NCI-H1417 treated with DMSO at 0.1 percent for 48 hours (cell line): ENCODE measurements around the gene DHRS11.
"Not testable (repeated sequence)": the region's sequence is repeated elsewhere in the genome, so short reads cannot be mapped to it uniquely, and the experiment has no call there.

Source experiments
- DNase-seq: peaks from one replicate; lab custom pipeline; 2025; lab: John Stamatoyannopoulos, UW

Gene DHRS11

DNA sequence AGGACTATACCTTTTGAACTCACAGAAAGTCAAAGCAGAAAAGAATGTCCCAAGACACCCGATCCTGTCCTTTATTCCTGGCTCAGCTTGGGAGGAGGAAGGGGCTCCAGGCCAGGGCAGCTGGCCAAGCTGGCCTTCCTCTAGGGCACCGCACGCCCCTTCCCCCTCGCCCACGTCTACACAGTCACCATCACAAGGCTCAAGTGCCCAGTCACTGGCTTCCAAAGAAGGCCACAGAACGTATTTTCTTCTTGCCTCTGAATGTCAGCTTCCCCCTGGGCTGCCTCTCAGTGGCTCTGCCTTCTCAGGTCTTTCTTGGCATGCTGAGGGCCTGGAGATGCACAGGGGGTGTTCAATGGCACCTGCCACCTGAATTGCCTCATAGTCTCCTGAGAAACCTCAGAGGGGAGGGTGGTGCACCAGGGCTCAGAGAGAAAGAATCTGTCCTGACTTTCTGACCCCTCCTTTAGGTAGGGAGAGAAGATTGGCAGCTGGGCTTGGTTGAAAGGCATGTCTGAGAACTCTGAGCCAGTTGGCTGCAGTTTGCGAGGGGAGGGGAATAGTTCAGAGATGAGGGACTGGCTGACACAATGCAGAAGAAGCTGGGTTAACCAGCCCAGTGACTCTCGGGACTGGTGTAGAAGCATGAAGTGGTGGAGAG lies 2.1 kb downstream of the DHRS11 start:
- no peak for DNase-seq

DNA sequence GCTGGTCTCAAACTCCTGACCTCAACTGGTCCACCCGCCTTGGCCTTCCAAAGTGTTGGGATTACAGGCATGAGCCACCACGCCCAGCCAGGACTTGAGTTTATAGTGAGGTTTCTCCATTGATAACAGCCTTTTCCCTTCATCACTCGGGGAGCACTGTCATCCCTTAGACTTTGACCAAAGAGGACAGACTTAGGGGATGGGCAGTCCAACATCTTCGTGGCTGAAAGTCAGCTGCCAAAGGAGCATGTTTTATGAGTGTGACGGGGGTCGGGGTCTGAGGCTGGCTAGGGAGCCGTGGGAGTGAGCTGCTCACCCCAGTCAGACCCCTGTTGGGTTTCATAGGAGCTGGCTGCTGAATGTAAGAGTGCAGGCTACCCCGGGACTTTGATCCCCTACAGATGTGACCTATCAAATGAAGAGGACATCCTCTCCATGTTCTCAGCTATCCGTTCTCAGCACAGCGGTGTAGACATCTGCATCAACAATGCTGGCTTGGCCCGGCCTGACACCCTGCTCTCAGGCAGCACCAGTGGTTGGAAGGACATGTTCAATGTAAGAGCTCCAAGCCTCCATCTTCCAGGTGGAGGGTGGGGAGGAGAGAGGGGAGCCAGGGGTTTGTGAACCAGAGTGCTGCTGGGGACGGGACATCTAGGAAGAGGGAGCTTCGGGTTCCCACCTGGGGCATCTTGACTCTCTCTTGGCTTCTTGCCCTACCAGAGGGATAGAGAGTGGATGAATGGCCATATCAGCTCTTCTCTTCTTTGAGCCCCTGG lies 3.1 kb downstream of the DHRS11 start:
- DNase-seq: no peak

DNA sequence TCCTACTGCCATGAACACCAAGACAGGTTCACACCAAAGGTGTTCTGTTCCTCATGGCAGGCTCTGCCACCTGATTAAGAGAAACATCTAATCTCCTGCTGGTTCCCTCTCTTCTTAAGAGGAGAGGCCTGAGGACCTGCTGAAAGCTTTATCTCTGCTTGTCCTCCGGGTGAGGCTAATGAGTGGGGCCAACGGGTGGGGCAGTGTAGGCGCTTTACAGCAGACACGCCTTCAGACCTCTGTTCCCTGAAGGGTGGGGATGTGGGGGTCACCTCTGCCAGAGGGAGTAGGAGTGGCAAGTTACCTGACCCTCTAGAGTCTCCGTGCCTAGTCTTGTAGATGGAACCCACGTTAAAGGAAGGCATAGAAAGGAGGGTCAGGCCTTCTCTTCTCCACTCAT lies 5.5 kb downstream of the DHRS11 start:
- DNase-seq: no peak

DNA sequence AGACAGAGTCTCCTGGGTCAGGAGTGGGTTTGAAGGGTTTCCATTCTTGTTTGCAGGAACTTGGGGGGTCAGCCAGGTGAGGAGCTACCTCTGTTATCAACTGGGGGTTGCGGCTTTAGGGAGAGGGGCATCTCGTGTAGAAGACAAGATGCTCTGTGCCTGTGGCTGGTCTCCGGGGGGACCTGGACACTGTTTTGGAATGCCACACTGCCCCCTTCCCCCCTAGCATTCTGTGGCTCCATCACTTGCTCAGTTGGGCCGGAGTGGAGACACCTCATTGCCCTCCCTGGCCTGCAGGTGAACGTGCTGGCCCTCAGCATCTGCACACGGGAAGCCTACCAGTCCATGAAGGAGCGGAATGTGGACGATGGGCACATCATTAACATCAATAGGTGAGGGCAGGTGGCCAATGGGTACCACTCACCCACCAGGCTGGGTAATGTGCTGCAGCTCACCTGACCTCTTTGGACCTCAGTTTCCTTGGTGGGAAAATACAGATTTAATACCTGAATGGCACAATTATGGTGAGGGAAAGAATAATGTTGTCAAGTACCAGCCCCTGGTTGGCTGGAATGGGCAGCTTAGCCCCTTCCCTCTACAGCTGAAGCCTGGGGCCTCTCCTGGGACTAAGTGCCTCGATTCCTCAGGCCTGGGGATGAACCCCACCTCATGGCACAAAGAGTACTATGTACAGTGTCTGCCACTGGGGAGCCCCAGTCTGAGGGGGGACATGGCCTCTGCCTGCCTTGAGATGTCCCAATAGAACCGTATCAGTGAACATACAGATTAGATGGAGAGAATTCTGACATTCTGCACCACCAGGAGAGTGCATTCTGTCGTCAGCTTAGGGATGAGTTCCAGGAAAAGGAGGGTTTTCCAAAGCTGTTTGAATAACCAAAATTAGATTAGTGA lies 6.4 kb downstream of the DHRS11 start:
- no peak for DNase-seq

DNA sequence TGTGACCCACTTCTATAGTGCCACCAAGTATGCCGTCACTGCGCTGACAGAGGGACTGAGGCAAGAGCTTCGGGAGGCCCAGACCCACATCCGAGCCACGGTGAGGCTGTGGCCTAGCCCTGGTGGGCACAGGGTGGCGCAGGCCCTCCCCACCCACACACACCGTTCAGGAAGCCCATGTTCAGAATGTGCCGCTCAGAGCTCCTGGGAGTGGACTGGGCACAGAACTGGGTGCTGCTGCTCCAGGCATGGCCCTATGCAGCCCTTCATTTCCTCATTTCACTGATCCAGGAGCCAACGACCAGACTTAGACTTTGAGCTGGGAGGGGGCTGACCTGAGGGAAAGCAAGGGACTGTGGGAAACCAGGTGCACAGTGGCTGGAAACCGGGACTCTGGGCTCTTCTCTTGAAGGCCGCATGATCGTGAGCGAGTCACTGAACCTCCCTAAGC lies 7.3 kb downstream of the DHRS11 start:
- no peak for DNase-seq

DNA sequence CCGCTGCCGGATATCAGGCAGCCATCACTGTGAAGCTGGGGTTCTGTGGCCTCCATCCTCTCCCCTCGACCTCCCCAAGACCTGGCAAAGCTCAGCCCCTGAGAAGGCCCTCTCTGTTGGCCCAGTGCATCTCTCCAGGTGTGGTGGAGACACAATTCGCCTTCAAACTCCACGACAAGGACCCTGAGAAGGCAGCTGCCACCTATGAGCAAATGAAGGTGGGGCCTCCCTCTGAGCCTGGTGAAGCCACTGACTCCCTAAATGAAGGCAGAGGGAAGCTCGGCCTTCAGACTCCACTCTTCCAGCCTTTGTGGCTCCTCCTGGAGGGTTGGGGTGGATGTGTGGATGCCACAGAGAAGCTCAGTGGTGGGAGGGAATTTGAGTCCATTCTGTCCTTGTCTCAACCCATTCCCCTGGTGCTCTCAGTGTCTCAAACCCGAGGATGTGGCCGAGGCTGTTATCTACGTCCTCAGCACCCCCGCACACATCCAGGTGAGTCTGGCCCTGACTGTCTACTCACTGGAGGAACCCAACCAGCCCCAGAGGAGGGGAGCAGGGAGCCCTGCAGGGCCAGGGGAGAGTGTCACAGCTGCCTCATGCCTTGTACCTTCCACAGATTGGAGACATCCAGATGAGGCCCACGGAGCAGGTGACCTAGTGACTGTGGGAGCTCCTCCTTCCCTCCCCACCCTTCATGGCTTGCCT lies 8.0 kb downstream of the DHRS11 start:
- DNase-seq: no peak

DNA sequence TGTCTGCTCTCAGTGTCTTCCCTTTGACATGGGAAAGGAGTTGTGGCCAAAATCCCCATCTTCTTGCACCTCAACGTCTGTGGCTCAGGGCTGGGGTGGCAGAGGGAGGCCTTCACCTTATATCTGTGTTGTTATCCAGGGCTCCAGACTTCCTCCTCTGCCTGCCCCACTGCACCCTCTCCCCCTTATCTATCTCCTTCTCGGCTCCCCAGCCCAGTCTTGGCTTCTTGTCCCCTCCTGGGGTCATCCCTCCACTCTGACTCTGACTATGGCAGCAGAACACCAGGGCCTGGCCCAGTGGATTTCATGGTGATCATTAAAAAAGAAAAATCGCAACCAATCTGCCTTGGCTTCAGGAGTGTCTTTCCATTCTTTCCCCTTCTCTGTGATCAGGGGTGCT lies 8.8 kb downstream of the DHRS11 start:
- DNase-seq: no peak

DNA sequence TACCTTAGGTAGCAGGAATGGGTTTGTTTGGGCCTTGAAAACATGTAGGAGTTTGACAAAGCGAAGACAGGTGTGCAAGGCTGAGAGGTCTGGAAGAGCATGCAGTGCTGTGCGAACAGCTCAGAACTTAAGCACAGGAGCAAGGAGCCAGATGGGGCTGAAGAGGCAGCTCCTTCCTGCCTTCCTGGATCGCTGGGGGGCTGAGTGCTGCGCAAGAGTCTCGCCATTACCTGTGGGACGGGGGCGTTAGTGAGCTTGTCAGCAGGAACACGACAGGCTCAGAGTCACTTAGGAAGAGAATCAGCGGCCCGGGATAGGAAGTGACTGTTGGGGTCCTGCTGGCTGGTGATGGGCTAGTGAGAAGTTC lies 9.2 kb downstream of the DHRS11 start:
- DNase-seq: no peak

DNA sequence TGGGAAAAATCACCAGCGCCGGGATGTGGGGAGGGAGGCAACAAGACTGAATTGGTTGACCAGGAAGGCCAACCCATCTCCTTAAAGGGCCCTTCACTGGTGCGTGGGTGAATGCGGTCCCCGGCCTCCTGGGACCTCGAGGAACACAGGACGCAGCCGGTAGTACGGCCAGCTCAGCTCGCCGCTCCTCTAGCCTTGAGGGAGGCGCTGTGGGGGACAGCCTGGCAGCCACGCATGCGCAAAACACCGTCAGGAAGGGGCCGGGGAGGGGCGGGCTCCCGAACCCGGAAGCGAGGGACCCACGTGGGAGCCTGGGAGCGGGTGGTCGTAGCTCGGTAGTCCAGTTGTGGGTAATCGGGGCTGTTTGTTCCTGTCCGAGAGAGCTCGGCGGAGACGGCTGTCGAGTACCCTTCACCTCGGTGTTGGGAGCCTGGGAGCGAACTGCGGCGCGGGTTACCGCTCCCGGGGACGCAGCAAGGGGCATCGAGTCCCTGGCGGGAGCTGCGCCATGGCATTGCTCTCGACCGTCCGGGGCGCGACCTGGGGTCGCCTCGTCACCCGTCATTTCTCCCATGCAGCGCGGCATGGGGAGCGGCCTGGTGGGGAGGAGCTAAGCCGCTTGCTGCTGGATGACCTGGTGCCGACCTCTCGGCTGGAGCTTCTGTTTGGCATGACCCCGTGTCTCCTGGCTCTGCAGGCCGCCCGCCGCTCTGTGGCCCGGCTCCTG lies 9.8 kb downstream of the DHRS11 start, which contains the start of gene MRM1:
Gene MRM1, plus strand, starts transcription at position 281 of the 727 bp plus-strand sequence. Its CDS starts 228 bp downstream, at position 509.
- DNase-seq: no peak

DNA sequence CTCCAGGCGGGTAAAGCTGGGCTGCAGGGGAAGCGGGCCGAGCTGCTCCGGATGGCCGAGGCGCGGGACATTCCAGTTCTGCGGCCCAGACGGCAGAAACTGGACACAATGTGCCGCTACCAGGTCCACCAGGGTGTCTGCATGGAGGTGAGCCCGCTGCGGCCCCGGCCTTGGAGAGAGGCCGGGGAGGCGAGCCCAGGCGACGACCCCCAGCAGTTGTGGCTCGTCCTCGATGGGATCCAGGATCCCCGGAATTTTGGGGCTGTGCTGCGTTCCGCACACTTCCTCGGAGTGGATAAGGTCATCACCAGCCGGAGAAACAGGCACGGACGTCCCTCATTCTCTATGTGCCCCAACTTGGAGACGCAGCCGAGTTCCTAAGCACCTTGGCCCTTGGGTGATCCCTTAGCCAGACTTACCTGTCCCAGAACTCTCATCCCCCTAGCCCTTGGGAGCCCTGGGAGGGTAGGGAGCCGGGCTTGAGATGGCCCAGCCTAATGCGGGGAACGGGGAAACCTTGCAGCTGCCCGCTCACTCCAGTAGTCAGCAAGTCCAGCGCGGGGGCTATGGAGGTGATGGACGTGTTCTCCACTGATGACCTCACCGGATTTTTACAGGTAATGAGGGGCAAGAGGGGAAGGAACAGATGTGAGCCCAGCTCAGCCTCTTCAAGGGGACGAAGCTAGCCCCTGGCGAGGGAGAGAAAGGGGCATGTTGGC lies 10.5 kb downstream of the DHRS11 start:
- DNase-seq: no peak

DNA sequence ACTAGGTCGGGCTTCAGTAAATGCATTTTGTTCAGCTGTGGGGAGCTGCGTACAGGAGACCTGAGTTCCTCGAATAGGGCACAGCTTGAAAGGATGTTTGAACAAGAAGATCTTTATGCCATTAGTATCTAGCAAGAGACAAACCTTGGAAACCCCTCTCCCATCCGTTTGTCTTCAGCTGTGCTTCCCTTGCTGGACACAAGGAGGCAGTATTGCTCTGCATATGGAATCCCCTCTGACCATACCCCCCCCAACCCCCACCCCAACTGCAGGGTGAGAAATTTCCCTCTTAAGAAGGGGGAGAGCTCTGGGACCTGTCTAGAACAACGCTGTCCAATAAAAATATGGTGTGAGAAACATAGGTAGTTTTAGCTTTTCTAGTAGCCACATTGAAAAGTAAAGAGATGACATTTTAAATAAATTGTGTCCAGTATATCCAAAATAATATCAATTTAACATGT lies 11.3 kb downstream of the DHRS11 start:
- peak; percentile 22 for DNase-seq

DNA sequence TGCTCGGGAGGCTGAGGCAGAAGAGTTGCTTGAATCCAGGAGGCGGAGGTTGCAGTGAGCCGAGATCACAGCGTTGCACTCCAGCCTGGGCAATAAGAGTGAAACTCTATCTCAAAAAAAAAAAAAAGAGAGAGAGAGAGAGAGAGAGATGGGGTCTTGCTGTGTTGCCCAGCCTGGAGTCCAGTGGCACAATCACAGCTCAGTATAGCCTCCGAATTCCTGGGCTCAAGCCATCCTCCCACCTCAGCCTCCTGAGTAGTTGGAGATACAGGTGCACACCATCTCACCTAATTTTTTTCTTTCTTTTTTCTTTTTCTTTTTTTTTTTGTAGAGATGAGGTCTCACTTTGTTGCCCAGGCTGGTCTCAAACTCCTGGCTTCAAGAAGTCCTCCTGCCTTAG lies 13.3 kb downstream of the DHRS11 start:
- DNase-seq: not testable (repeated sequence)

DNA sequence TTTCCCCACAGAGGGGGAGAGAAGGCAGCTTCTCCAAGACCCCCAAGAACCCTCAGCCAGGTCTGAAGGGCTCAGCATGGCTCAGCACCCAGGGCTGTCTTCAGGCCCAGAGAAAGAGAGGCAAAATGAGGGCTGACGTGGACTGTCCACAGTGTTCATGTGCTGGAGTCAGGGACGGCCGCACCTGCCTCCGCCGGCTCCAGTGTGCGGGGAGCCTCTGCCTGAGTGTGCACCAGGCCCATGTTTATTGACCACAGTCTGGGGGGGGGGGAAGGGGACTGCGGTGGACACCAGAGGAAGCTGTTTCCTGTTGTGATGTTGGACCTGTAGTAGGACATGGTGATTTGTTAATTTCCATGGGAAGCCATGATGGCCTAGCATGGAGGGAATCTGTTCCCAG lies 16.6 kb downstream of the DHRS11 start:
- DNase-seq: no peak

DNA sequence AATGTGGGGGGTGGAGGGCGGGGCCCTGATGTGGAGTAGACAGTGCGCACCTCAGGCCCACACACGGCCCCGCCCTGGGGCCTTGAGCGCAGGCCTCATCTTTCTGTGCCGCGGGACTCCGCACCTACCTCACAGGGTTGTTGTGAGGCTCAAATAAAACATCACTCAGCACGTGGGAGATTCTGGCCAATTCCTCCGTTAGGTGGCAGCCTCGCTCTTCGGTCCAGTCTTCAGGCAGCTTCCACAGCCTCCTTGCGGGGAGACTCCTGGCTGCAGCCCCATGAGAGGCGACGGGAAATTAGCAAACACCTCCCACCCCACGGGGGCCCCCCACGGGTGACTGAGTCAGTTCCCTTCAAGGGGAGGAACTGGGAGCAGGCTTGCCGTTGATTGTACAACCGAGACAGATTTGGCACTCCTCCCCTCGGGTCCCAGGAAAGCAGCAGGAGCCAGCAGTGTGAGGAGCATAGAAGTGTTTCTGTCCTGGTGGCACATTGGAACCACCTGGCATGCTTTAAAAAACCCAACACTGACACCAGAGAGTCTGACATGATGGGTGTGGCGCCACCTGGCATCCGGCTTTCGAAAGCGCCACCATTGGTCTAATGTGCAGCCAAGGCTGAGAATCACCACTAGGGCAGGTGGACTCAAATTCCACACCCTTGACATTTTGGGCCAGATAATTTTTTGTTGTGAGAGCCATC lies 17.3 kb downstream of the DHRS11 start:
- DNase-seq: peak; percentile 37

DNA sequence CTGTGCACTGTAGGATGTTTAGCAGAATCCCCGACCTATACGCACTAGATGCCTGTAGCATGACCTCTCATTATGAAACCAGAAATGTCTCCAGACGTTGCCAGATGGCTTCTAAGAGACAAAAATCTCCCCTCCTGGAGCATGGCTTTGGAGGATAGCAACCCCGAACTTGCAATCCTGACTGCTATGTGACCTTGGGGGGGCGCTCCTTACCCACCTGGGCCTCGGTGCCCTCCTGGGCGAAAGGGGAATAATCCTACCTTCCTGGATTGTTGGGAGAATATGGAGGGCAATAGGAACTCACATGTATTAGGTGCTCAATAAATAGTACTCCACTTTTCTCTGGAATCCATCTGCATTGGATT lies 17.8 kb downstream of the DHRS11 start:
- no peak for DNase-seq

DNA sequence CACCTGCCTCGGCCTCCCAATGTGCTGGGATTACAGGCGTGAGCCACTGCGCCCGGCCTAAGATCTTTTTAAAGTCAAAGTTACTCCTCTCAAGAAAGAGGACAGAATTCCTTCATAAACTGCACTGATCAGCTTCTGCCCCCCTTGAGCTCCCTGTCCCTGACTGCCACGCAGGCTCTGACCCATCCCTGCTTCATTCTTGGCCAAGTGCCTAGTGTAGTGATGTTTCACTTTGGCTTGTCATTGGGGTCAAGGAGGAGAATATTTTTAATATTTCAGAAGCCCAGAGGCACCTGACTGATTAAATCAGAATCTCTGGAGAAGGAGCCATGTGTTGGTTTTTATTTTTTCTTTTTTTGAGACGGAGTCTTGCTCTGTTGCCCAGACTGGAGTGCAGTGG lies 18.8 kb downstream of the DHRS11 start:
- no peak for DNase-seq

DNA sequence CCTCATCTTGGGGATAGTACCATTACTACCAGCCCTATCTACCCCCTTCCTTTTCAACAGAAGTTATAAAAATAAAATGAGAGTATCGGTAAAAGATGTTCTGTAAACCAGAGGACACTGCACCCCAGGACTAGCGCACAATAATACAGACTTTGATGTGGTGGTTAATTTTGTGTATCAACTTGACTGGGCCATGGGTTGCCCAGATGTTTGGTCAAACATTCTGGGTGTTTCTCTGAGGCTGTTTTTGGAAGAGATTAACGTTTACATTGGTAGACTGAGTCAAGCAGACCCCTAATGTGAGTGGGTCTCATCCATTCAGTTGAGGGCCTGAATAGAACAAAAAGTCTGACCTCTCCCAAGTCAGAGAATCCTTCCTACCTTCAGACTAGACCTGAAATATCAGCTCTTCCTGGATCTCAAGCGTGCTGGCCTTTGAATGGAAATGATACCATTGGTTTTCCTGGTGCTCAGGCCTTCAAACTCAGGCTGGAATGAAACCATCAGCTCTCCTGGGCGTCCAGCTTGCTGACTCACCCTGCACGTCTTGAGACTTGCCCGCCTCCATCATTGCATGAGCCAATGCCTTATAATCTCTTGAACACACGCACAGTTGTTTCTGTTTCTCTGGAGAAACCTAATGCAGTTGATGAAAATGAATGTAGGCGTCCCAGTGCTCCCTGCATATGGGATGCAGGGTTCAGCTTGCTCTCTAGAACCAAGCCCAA lies 19.8 kb downstream of the DHRS11 start:
- no peak for DNase-seq

DNA sequence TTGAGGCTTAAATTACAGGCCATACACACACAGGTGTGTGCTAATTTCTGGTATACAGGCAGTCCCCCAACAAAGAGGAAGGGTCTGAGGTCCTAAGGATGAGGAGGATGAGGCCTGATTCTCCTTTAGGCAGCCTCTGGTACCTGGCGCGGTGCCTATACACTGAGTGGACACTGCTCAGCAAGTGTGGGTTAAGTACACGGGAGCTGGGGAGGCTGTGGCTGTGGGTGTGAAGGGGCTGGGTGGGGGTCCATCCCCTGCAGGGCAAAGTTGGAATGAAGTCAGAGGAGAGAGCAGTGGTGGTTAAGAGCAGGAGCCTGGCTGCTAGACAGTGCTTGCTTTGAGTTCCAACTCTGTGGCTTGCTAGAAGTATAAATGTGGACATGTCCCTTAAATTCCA lies 20.6 kb downstream of the DHRS11 start:
- no peak for DNase-seq

DNA sequence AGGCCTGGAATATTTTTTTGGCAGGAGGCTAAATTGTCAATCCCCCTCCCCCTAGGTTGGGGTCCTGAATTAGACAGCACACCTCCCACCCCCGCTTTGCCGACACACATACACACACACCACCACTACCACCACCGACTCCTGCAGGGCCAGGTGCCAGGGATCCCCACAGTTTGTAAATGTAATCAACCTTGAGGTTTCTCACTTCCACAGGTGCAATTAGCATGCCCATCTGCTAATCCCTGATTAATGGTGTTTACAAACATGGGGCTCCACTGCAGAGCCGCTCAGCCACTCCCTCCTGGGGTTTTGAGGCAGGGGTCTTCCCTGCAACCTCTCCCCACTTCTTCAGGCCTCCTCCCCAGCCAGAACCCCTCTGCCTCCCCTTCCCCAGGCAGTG lies 21.5 kb downstream of the DHRS11 start:
- no peak for DNase-seq
